AG10803 (cell line): ENCODE results near the gene SLC18A2.

Experiments used
- DNase-seq: peaks from one replicate; pipeline ENCODE4 v3.0.0; 2010; ENCODE audit warnings: low read depth
- H3K4me3 ChIP-seq: 2 replicates; pipeline ENCODE4 v1.5.1; 2011; ENCODE audit warnings: mild to moderate bottlenecking, low read length, control low read depth
- CTCF ChIP-seq: conservative IDR thresholded peaks from 2 replicates; pipeline ENCODE4 v1.5.1; 2011; ENCODE audit warnings: mild to moderate bottlenecking, low read length, control low read depth, inconsistent platforms

Gene SLC18A2

GRCh38 chr10:117312430-117312829 is 71.5 kb downstream of the SLC18A2 start:
- no peak overlapping the region for H3K4me3 ChIP-seq
- no peak for DNase-seq
- no peak for TF ChIP-seq CTCF

- DNase-seq: no peak
- no peak for TF ChIP-seq CTCF
Observed at GRCh38 chr10:117313641-117314040, 72.7 kb downstream of the SLC18A2 start.

GRCh38 chr10:117316701-117317100 is 75.8 kb downstream of the SLC18A2 start:
- no peak for DNase-seq
- no peak overlapping the region for H3K4me3 ChIP-seq
- TF ChIP-seq CTCF: no peak

More at GRCh38 chr10:117313641-117314040, 72.7 kb downstream of the SLC18A2 start:
- no peak overlapping the region for H3K4me3 ChIP-seq

- H3K4me3 ChIP-seq: no peak overlapping the region
- peak; percentile 59 for TF ChIP-seq CTCF
- DNase-seq: peak; percentile 12
Observed at GRCh38 chr10:117318909-117319308, 78.0 kb downstream of the SLC18A2 start.

GRCh38 chr10:117320050-117320665 is 79.2 kb downstream of the SLC18A2 start:
- TF ChIP-seq CTCF: peak; percentile 74
- DNase-seq: peak; percentile 24
- H3K4me3 ChIP-seq: no peak overlapping the region

GRCh38 chr10:117322260-117322659 is 81.3 kb downstream of the SLC18A2 start:
- TF ChIP-seq CTCF: no peak
- no peak for DNase-seq
- no peak overlapping the region for H3K4me3 ChIP-seq

GRCh38 chr10:117324367-117324766 is 83.5 kb downstream of the SLC18A2 start:
- no peak for DNase-seq
- no peak for TF ChIP-seq CTCF
- no peak overlapping the region for H3K4me3 ChIP-seq
